Measurements from ENCODE around the gene MAN1A2. TPM values are rescaled to one million over a fixed set of nuclear protein-coding genes. Genes with fewer than 3 reads are reported as not detected.
A peak's percentile ranks its signal among the peaks of the same experiment; 100 is the strongest.

MAN1A2 gene
- total and polyA plus RNA-seq, 8 donors = 3.5 to 83.2 (median 17.0) TPM

DNA sequence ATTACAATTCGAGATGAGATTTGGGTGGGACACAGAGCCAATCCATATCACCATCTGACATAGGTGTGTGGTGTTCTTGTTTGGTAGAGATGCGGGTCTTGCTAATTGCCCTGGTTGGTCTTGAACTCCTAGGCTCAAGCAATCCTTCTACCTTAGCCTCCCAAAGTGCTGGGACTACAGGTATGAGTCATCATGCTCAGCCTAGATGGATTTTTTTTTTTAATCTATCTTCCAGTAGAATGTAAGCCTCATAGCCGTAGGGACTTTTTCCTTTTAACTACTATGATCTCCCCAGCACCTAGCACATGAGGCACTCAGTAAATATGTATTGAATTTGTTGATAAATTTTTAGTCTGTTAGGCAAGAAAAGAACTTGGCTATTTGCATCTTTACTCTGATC is 144.0 kb downstream of the MAN1A2 start:
- DNase-seq = no peak
- Histone ChIP-seq H3K27ac (no peak overlapping the region), H3K9me3 (no peaks in the 10 kb centered on the region), H3K4me1 (no peaks in the 10 kb centered on the region), H3K36me3 (peaks cover 0 to 12% (median 10%) of the 10 kb centered on the region in 4 donors), H3K27me3 (no peaks in the 10 kb centered on the region), H3K4me3 (no peak overlapping the region)
- intact Hi-C loops (cut with DNase I; ENCODE audit: low total_unique reads) = loop anchor here (5.0 kb wide), 1 partner anchor 246 kb away; no protein-coding TSS in a partner anchor
- TF ChIP-seq EP300 (IDR thresholded peaks at IDR 0.05) (no peak), POLR2AphosphoS5 (IDR thresholded peaks at IDR 0.05) (no peak), POLR2A (IDR thresholded peaks at IDR 0.05) (no peak)
- TF ChIP-seq, protein P1, sequence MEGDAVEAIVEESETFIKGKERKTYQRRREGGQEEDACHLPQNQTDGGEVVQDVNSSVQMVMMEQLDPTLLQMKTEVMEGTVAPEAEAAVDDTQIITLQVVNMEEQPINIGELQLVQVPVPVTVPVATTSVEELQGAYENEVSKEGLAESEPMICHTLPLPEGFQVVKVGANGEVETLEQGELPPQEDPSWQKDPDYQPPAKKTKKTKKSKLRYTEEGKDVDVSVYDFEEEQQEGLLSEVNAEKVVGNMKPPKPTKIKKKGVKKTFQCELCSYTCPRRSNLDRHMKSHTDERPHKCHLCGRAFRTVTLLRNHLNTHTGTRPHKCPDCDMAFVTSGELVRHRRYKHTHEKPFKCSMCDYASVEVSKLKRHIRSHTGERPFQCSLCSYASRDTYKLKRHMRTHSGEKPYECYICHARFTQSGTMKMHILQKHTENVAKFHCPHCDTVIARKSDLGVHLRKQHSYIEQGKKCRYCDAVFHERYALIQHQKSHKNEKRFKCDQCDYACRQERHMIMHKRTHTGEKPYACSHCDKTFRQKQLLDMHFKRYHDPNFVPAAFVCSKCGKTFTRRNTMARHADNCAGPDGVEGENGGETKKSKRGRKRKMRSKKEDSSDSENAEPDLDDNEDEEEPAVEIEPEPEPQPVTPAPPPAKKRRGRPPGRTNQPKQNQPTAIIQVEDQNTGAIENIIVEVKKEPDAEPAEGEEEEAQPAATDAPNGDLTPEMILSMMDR (IDR thresholded peaks at IDR 0.05) = no peak
- WGBS, 5 donors = 66 to 81% (median 69%) methylated on average over 3 of the region's 3 CpGs

DNA sequence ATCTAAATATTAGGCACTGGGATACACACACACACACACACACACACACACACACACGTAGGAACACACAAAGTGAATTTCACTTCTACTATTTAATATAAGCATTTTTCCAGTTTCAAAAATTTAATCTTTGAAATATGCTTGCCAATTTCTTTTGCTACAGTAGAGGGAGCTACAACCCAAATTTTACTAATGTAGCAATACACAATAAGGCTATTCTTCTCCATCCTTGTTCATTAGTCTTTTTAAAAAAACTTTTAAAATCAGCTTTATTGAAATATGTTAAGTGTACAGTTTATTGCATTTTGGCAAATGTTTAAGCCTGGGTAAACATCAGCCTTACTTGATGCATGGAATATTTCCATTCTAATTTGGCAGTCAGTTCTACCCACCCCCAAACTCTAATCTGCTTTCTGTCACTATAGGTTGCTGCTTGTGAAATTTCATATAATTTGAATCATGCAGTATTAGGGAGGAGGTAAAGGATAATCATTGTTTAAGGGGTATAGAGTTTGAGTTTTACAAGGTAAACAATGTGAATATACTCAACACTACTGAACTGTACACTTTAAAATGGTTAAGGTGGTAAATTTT is 145.6 kb downstream of the MAN1A2 start:
- H3K4me1 ChIP-seq = no peaks in the 10 kb centered on the region
- WGBS, 5 donors = 0 to 15% (median 11%) methylated on average over 1 of the region's 1 CpG

DNA sequence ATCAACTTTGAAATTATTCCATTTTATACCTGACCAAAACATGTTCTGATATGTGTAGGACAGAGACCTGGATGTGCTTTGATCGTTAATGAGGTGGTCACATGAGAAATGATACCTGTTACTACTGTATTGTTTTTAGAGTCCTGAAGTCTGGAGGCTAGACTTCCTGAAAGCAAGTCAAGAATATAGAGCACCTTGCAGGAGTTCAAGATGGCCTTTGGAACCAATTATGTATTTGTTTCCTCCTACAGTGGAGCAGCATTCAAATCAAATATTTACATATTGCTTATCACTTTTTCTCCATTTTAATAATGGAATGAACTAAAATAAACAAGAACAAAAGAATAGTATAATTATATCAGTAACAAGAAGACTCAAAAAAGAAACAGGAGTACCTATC is 155.9 kb downstream of the MAN1A2 start:
- WGBS, 5 donors = 72 to 94% (median 84%) methylated on average over 1 of the region's 1 CpG
- intact Hi-C loops (cut with DNase I; ENCODE audit: low total_unique reads) = no loop called here

More for the DNA sequence above, 145.6 kb downstream of the MAN1A2 start:
- no peaks in the 10 kb centered on the region for H3K9me3 ChIP-seq
- peak in 1 of 2 donors; percentile 56 for DNase-seq
- TF ChIP-seq POLR2AphosphoS5 (IDR thresholded peaks at IDR 0.05) = no peak
- TF ChIP-seq, protein P1 (IDR thresholded peaks at IDR 0.05) = peak in 4 of 7 experiments; percentile 33 to 49 (median 42)
- H3K27me3 ChIP-seq = no peaks in the 10 kb centered on the region
- no peak overlapping the region for H3K4me3 ChIP-seq
- no peak overlapping the region for H3K27ac ChIP-seq
- intact Hi-C loops (cut with DNase I; ENCODE audit: low total_unique reads) = loop anchor here (5.0 kb wide), 1 partner anchor 244 kb away; no protein-coding TSS in a partner anchor
- H3K36me3 ChIP-seq = peaks cover 5 to 19% (median 8%) of the 10 kb centered on the region in 4 donors

DNA sequence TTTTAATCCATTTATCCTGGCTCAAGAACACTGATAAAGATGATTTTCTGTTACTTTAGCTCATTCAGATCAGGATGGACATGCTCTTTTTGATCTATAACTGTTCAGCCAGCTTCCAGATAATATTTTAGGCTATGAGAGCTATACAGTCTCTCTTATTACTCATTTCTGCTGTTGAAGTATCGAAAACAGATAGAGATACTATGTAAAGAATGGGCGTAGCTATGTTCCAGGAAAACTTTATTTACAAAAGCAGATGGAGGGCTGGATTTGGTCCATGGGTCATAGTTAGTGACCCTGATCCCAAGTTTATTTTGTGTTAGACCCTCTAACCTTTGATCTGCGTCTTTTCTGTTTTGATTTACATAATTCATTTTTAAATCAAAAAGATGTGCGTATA is 159.8 kb downstream of the MAN1A2 start:
- intact Hi-C loops (cut with DNase I; ENCODE audit: low total_unique reads) = no loop called here
- H3K27ac ChIP-seq = no peak overlapping the region

More for the DNA sequence above, 155.9 kb downstream of the MAN1A2 start:
- H3K9me3 ChIP-seq = no peaks in the 10 kb centered on the region
- H3K27me3 ChIP-seq = no peaks in the 10 kb centered on the region
- H3K4me3 ChIP-seq = no peak overlapping the region
- TF ChIP-seq POLR2AphosphoS5 (IDR thresholded peaks at IDR 0.05) = no peak
- peaks cover 0 to 6% (median 4%) of the 10 kb centered on the region in 4 donors for H3K36me3 ChIP-seq
- DNase-seq = no peak
- H3K4me1 ChIP-seq = peaks cover 0 to 17% (median 7%) of the 10 kb centered on the region in 4 donors
- no peak overlapping the region for H3K27ac ChIP-seq

DNA sequence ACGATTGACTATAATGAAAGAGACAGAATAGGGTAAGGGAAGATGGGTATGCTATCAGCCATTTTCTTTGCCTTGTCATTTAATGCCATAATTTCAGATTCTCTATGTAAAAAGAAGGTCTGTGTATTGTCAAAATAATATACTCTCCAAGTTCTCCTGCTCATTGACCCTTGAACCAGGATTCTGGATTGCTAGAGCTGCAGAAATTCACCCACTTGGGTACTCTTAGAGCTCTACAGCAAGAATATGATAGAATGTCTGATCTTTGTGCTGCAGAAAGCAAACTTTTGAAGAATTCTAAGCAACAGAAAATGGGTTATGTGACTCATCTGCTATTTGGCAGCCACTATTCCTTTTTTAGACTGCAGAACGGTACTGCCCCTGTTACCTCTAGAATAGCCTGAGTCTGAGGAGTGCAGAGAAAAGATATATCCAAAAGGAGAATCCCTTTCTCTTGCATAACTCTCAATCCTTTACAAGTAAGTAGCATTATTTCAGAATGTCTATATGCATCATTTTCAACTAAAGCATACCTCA is 160.4 kb downstream of the MAN1A2 start:
- no peak overlapping the region for H3K4me3 ChIP-seq
- 31 to 58% (median 40%) methylated on average over 2 of the region's 2 CpGs for WGBS, 5 donors
- TF ChIP-seq, protein P1 (IDR thresholded peaks at IDR 0.05) = no peak
- TF ChIP-seq EP300 (IDR thresholded peaks at IDR 0.05) = no peak
- TF ChIP-seq POLR2A (IDR thresholded peaks at IDR 0.05) = no peak
- TF ChIP-seq POLR2AphosphoS5 (IDR thresholded peaks at IDR 0.05) = no peak
- H3K27me3 ChIP-seq = no peaks in the 10 kb centered on the region
- intact Hi-C loops (cut with DNase I; ENCODE audit: low total_unique reads) = no loop called here
- peaks cover 0 to 17% (median 7%) of the 10 kb centered on the region in 4 donors for H3K4me1 ChIP-seq
- H3K36me3 ChIP-seq = peaks cover 0 to 6% (median 4%) of the 10 kb centered on the region in 4 donors
- no peak for DNase-seq
- H3K9me3 ChIP-seq = no peaks in the 10 kb centered on the region
- H3K27ac ChIP-seq = no peak overlapping the region

More for the DNA sequence above, 159.8 kb downstream of the MAN1A2 start:
- Histone ChIP-seq H3K9me3 (no peaks in the 10 kb centered on the region), H3K4me1 (peaks cover 0 to 17% (median 7%) of the 10 kb centered on the region in 4 donors), H3K36me3 (peaks cover 0 to 6% (median 4%) of the 10 kb centered on the region in 4 donors), H3K27me3 (no peaks in the 10 kb centered on the region), H3K4me3 (no peak overlapping the region)
- DNase-seq = no peak
- WGBS, 5 donors = 38 to 61% (median 50%) methylated on average over 4 of the region's 4 CpGs
- no peak for TF ChIP-seq POLR2AphosphoS5 (IDR thresholded peaks at IDR 0.05)
